ENCODE measurements around the gene MAB21L3.

MAB21L3 gene

GRCh38 chr1:116110567-116111523, at the start of gene MAB21L3:
Gene MAB21L3 (plus strand): TSS chr1:116111399. CDS start chr1:116112616, 1,217 bp downstream.
- peaks cover 6% of the 10 kb centered on the region for H3K4me1 ChIP-seq (ENCODE audit: control insufficient read depth, insufficient read depth, low read length)
- H3K9me3 ChIP-seq (ENCODE audit: control insufficient read depth, low read length) = no peaks in the 10 kb centered on the region
- no peak within 1 kb of the TSS for H3K4me3 ChIP-seq (ENCODE audit: low read length)
- H3K9ac ChIP-seq (ENCODE audit: low read length) = no peak within 1 kb of the TSS
- H3K27me3 ChIP-seq (ENCODE audit: control insufficient read depth, insufficient read depth, low read length) = no peaks in the 10 kb centered on the region
- no peaks in the 10 kb centered on the region for H3K36me3 ChIP-seq (ENCODE audit: control insufficient read depth, insufficient read depth, low read length)

- no peaks in the 10 kb centered on the region for H3K36me3 ChIP-seq (ENCODE audit: control insufficient read depth, insufficient read depth, low read length)
- no peaks in the 10 kb centered on the region for H3K4me1 ChIP-seq (ENCODE audit: control insufficient read depth, insufficient read depth, low read length)
- H3K9ac ChIP-seq (ENCODE audit: low read length) = no peak overlapping the region
- H3K27me3 ChIP-seq (ENCODE audit: control insufficient read depth, insufficient read depth, low read length) = no peaks in the 10 kb centered on the region
- H3K4me3 ChIP-seq (ENCODE audit: low read length) = no peak overlapping the region
- H3K9me3 ChIP-seq (ENCODE audit: control insufficient read depth, low read length) = no peaks in the 10 kb centered on the region
Observed at GRCh38 chr1:116062201-116062600, 49.0 kb upstream of the MAB21L3 start.

- Histone ChIP-seq H3K9me3 (ENCODE audit: control insufficient read depth, low read length) (no peaks in the 10 kb centered on the region), H3K36me3 (ENCODE audit: control insufficient read depth, insufficient read depth, low read length) (no peaks in the 10 kb centered on the region)
Observed at GRCh38 chr1:116064616-116065015, 46.6 kb upstream of the MAB21L3 start.

GRCh38 chr1:116066868-116067565, 44.2 kb upstream of the MAB21L3 start:
- no peaks in the 10 kb centered on the region for H3K27me3 ChIP-seq (ENCODE audit: control insufficient read depth, insufficient read depth, low read length)
- H3K4me1 ChIP-seq (ENCODE audit: control insufficient read depth, insufficient read depth, low read length) = no peaks in the 10 kb centered on the region
- H3K36me3 ChIP-seq (ENCODE audit: control insufficient read depth, insufficient read depth, low read length) = no peaks in the 10 kb centered on the region
- no peak overlapping the region for H3K9ac ChIP-seq (ENCODE audit: low read length)
- no peaks in the 10 kb centered on the region for H3K9me3 ChIP-seq (ENCODE audit: control insufficient read depth, low read length)
- H3K4me3 ChIP-seq (ENCODE audit: low read length) = no peak overlapping the region

More at GRCh38 chr1:116064616-116065015, 46.6 kb upstream of the MAB21L3 start:
- Histone ChIP-seq H3K27me3 (ENCODE audit: control insufficient read depth, insufficient read depth, low read length) (no peaks in the 10 kb centered on the region), H3K4me1 (ENCODE audit: control insufficient read depth, insufficient read depth, low read length) (no peaks in the 10 kb centered on the region), H3K9ac (ENCODE audit: low read length) (no peak overlapping the region), H3K4me3 (ENCODE audit: low read length) (no peak overlapping the region)

GRCh38 chr1:116067566-116067890, 43.7 kb upstream of the MAB21L3 start:
- Histone ChIP-seq H3K4me1 (ENCODE audit: control insufficient read depth, insufficient read depth, low read length) (no peaks in the 10 kb centered on the region), H3K36me3 (ENCODE audit: control insufficient read depth, insufficient read depth, low read length) (no peaks in the 10 kb centered on the region), H3K9ac (ENCODE audit: low read length) (no peak overlapping the region), H3K4me3 (ENCODE audit: low read length) (no peak overlapping the region), H3K27me3 (ENCODE audit: control insufficient read depth, insufficient read depth, low read length) (no peaks in the 10 kb centered on the region), H3K9me3 (ENCODE audit: control insufficient read depth, low read length) (no peaks in the 10 kb centered on the region)

GRCh38 chr1:116075575-116075974, 35.6 kb upstream of the MAB21L3 start:
- Histone ChIP-seq H3K9ac (ENCODE audit: low read length) (no peak overlapping the region), H3K4me1 (ENCODE audit: control insufficient read depth, insufficient read depth, low read length) (no peaks in the 10 kb centered on the region), H3K9me3 (ENCODE audit: control insufficient read depth, low read length) (no peaks in the 10 kb centered on the region), H3K4me3 (ENCODE audit: low read length) (no peak overlapping the region), H3K36me3 (ENCODE audit: control insufficient read depth, insufficient read depth, low read length) (no peaks in the 10 kb centered on the region), H3K27me3 (ENCODE audit: control insufficient read depth, insufficient read depth, low read length) (no peaks in the 10 kb centered on the region)

- Histone ChIP-seq H3K27me3 (ENCODE audit: control insufficient read depth, insufficient read depth, low read length) (no peaks in the 10 kb centered on the region), H3K4me1 (ENCODE audit: control insufficient read depth, insufficient read depth, low read length) (no peaks in the 10 kb centered on the region), H3K4me3 (ENCODE audit: low read length) (no peak overlapping the region), H3K9me3 (ENCODE audit: control insufficient read depth, low read length) (no peaks in the 10 kb centered on the region), H3K9ac (ENCODE audit: low read length) (no peak overlapping the region), H3K36me3 (ENCODE audit: control insufficient read depth, insufficient read depth, low read length) (no peaks in the 10 kb centered on the region)
Observed at GRCh38 chr1:116075990-116076389, 35.2 kb upstream of the MAB21L3 start.

GRCh38 chr1:116076831-116077230, 34.4 kb upstream of the MAB21L3 start:
- no peaks in the 10 kb centered on the region for H3K9me3 ChIP-seq (ENCODE audit: control insufficient read depth, low read length)
- H3K36me3 ChIP-seq (ENCODE audit: control insufficient read depth, insufficient read depth, low read length) = no peaks in the 10 kb centered on the region
- no peak overlapping the region for H3K9ac ChIP-seq (ENCODE audit: low read length)
- no peak overlapping the region for H3K4me3 ChIP-seq (ENCODE audit: low read length)
- H3K27me3 ChIP-seq (ENCODE audit: control insufficient read depth, insufficient read depth, low read length) = no peaks in the 10 kb centered on the region
- no peaks in the 10 kb centered on the region for H3K4me1 ChIP-seq (ENCODE audit: control insufficient read depth, insufficient read depth, low read length)

- H3K9ac ChIP-seq (ENCODE audit: low read length) = no peak overlapping the region
- H3K4me1 ChIP-seq (ENCODE audit: control insufficient read depth, insufficient read depth, low read length) = no peaks in the 10 kb centered on the region
- no peaks in the 10 kb centered on the region for H3K27me3 ChIP-seq (ENCODE audit: control insufficient read depth, insufficient read depth, low read length)
- H3K9me3 ChIP-seq (ENCODE audit: control insufficient read depth, low read length) = no peaks in the 10 kb centered on the region
- no peak overlapping the region for H3K4me3 ChIP-seq (ENCODE audit: low read length)
- H3K36me3 ChIP-seq (ENCODE audit: control insufficient read depth, insufficient read depth, low read length) = no peaks in the 10 kb centered on the region
Observed at GRCh38 chr1:116078699-116079223, 32.4 kb upstream of the MAB21L3 start.

- H3K4me1 ChIP-seq (ENCODE audit: control insufficient read depth, insufficient read depth, low read length) = peaks cover 15% of the 10 kb centered on the region
- no peaks in the 10 kb centered on the region for H3K9me3 ChIP-seq (ENCODE audit: control insufficient read depth, low read length)
- no peak overlapping the region for H3K9ac ChIP-seq (ENCODE audit: low read length)
- no peaks in the 10 kb centered on the region for H3K36me3 ChIP-seq (ENCODE audit: control insufficient read depth, insufficient read depth, low read length)
- no peaks in the 10 kb centered on the region for H3K27me3 ChIP-seq (ENCODE audit: control insufficient read depth, insufficient read depth, low read length)
- no peak overlapping the region for H3K4me3 ChIP-seq (ENCODE audit: low read length)
Observed at GRCh38 chr1:116087628-116088027, 23.6 kb upstream of the MAB21L3 start.

- Histone ChIP-seq H3K9ac (ENCODE audit: low read length) (no peak overlapping the region), H3K4me3 (ENCODE audit: low read length) (no peak overlapping the region), H3K27me3 (ENCODE audit: control insufficient read depth, insufficient read depth, low read length) (no peaks in the 10 kb centered on the region), H3K4me1 (ENCODE audit: control insufficient read depth, insufficient read depth, low read length) (peaks cover 23% of the 10 kb centered on the region), H3K9me3 (ENCODE audit: control insufficient read depth, low read length) (no peaks in the 10 kb centered on the region), H3K36me3 (ENCODE audit: control insufficient read depth, insufficient read depth, low read length) (no peaks in the 10 kb centered on the region)
Observed at GRCh38 chr1:116089870-116090269, 21.3 kb upstream of the MAB21L3 start.

- H3K9me3 ChIP-seq (ENCODE audit: control insufficient read depth, low read length) = no peaks in the 10 kb centered on the region
- H3K27me3 ChIP-seq (ENCODE audit: control insufficient read depth, insufficient read depth, low read length) = no peaks in the 10 kb centered on the region
- H3K9ac ChIP-seq (ENCODE audit: low read length) = no peak overlapping the region
- H3K36me3 ChIP-seq (ENCODE audit: control insufficient read depth, insufficient read depth, low read length) = no peaks in the 10 kb centered on the region
- H3K4me1 ChIP-seq (ENCODE audit: control insufficient read depth, insufficient read depth, low read length) = peaks cover 23% of the 10 kb centered on the region
- no peak overlapping the region for H3K4me3 ChIP-seq (ENCODE audit: low read length)
Observed at GRCh38 chr1:116091083-116091482, 20.1 kb upstream of the MAB21L3 start.
